ENCODE data around the gene FBXW8.

The FBXW8 gene

GRCh38 chr12:117061555-117062079 is 150.9 kb downstream of the FBXW8 start:
- no peak for DNase-seq

DNA sequence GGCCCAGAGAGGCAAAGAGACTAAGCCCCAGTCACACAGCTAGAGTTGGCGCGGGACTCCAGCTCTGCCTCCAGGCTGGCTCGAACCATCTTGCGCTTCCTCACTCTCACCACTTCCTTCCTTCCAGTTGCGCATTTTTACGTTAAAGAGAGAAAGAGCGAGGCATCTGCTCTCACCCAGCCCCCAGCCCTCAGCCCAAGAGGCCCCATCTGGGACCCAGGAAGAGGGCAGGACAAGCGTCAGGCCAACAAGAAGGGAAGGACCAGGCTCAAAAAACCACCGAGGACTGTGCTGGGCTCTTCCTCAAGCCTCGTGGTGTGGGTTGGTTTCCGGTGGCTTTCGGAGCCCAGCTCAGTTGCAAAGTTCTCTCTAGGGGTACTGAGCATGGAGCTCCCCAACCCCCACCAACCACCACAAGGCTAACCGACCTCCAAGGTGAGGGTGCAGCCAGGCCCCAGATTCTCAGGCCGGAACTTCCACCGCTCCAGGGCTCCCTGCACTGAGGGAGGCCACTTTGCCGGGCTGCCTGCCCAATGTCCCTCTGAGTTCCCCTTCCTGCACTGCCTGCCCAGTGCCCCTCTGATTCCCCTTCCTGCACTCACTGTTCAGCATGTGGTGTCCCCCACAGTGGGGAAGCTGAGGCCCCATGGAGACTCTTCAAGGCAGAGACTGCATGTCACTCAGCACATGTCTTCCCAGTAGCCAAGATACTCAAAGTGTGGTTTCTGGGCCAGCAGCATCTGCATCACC is 152.6 kb downstream of the FBXW8 start:
- DNase-seq, result no peak

DNA sequence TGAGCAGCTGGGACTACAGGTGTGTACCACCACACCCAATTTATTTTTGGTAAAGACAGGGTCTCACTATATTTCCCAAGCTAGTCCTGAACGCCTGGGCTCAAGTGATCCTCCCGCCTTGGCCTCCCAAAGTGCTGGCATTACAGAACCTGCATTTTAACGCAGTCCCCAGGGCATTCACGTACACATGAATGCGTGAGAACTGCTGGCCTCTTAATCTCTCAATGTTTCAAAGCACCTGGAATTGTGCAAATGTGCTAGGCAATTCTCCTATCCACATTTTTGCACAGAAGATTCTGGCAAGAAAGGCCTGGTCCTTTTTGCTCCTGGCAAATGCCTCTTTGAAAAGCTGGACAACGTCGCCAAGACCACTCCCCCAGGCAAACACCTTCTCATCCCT is 153.3 kb downstream of the FBXW8 start:
- DNase-seq, result no peak

DNA sequence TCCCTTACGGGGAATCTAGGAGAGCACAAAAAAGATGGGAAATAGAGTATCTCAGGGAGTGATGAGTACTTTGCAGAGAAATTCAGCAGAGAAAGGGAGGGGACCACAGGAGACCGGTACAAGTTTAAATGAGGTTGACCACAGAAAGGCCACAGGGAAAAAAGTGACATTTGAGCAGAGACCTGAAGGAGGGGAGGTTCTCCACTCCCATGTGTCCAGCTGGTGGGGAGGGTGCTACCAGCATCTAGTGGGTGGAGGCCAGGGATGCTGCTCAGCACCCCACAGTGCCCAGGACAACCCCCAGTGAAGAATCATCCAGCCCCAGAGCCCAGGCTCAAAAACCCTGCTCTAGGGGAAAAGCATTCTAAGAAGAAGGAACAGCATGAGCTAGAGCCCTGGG is 153.8 kb downstream of the FBXW8 start:
- DNase-seq, result no peak

GRCh38 chr12:117067016-117067415 is 156.3 kb downstream of the FBXW8 start:
- no peak for DNase-seq

DNA sequence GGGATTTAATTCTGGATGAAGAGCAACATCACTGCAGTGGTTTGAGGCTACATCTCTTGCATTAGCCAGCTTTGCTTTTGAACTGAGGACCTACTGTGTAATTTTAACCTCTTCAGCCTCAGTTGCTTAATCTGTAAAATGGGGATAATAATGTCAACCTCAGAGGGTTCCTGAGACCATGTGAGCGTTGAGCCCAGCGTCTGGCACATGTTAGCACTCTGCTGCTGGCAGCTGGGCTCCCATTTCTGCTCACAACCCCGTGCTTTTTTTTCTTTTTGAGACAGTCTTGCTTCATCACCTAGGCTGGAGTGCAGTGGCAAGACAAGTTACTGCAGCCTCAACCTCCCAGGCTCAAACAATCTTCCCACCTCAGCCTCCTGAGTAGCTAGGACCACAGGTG is 156.9 kb downstream of the FBXW8 start:
- no peak for DNase-seq

GRCh38 chr12:117068492-117068891 is 157.7 kb downstream of the FBXW8 start:
- DNase-seq, result no peak

GRCh38 chr12:117069101-117069797 is 158.5 kb downstream of the FBXW8 start:
- DNase-seq, result no peak

DNA sequence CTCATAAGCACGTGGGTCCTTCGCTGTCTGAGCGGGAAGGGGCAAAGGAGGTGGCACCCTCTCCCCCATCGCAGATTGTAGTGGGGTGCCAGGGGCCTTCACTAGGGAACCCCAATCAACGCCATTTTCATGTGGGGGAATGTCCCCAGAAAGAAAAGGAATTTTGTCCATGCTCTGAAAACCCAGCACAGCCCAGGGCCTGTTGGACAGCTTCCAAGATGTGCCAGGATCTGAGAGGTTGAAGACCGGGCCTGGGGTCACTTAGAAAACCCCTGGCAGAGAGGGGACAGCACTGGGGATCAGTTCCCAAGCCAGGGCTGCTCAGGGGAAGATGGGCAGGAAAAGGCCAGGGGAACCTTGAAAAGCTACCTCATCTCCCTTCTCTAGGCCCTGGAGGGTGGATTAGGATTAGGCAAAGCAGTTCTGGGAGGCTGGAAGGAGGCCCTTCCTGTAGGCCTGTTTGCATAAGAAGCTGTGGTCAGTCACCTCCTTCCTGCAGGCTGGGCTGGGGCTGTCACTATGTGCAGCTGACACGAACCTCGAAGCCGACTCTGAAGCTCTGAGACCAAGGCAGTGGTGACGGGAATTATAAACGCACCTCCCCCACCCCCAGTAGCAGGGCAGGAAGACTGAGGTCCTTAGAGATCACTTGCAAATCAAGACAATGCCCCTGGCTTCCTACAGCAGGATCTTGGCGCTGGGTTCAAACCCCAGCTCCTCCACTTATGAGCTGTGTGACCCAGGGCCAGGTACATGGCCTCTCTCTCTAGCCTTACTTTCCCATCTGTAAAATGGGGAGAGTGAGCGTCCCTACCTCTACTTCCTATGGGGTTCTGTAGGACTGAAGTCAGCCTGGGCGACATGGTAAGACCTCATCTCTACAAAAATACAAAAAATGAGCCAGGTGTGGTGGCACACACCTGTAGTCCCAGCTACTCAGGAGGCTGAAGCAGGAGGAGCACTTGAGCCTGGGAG is 159.5 kb downstream of the FBXW8 start:
- DNase-seq, result no peak

DNA sequence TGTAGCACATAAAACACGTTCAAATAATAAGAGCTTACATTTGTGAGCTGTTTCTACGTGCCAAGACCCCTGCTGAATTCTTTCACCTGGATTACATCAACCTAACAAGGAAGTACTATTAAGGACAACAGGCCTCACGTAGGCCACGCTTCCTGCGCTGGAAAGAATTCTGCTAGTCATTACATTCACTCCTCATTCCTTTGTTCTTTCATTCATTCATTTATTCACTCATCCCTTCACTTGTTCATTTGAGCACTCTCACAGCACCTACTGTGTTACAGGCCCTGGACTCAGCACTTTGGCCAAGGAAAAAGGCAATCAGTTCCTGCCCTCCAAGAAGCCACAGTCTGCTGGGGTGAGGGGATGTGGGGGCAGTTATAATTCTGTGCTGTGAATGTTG is 160.3 kb downstream of the FBXW8 start:
- no peak for DNase-seq

GRCh38 chr12:117072106-117072505 is 161.4 kb downstream of the FBXW8 start:
- DNase-seq, result no peak

- no peak for DNase-seq
Observed at GRCh38 chr12:117072736-117073490, 162.2 kb downstream of the FBXW8 start.

DNA sequence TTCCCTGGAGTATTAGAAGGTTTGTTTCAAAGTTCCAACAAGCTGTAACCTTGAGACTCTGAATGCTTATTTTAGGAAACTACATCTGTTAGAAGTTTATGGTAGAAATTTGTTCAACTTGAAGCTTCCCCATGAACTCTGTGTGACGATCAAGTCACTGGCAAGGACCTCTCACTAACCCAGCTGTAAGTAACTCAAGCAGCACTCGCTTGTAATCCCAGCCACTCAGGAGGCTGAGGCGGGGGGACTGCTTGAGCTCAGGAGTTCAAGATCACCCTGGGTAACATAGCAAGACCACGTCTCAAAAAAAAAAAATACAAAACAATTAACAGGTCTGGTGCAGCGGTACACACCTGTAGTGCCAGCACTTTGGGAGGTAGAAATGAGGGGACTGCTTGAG is 162.9 kb downstream of the FBXW8 start:
- DNase-seq, result no peak

DNA sequence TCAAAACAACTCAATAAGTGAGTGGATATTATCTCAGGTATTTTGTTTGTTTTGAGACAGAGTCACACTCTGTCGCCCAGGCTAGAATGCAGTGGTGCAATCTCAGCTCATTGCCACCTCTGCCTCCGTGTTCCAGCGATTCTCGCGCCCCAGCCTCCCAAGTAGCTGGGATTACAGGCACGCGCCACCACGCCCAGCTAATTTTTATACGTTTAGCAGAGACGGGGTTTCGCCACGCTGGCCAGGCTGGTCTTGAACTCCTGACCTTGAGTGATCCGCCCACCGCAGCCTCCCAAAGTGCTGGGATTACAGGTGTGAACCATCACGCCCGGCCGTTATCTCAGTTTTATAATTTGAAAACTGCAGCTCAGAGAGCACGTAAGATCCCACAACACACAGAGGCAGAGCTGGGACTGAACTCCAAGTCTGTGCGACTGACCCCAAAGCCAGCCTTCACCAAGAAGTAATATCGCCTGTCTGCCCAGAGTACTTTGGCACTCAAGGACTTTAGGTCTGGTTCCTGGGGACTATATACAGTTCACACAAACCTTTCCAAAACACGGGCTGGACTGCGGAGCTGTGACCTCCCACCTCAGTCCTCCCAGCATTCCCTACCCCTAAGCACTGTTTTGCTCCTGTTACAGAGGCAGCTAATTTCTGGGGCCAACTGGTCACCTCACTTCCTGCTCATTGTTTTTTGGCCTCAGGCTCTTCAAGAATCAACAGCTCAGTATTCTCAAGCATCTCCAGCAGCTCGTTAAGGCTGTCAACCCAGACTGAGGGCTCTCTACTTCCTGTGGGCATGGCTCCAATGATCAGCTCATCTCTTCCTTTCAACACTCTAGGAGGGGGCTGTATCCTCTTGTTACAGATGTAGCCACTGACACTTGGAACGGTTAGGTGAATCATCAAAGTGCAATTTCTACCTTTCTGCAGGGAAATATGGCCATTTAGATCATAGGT is 165.9 kb downstream of the FBXW8 start:
- DNase-seq, result no peak

GRCh38 chr12:117079487-117079886 is 168.7 kb downstream of the FBXW8 start:
- no peak for DNase-seq

GRCh38 chr12:117080661-117081144 is 170.0 kb downstream of the FBXW8 start:
- no peak for DNase-seq
